ENCODE results near the gene C14orf93. TPM values are rescaled to one million over a fixed set of nuclear protein-coding genes. Genes with fewer than 3 reads are reported as not detected.

Gene C14orf93
- total RNA-seq, 1 donor from 2014 or later = 14.0 TPM

GRCh38 chr14:23052671-23053070 lies 42.7 kb upstream of the C14orf93 start:
- Mint-ChIP-seq H3K27ac (no peak overlapping the region), H3K27me3 (ENCODE audit: low read depth) (no peaks in the 10 kb centered on the region), H3K4me1 (peaks cover 15% of the 10 kb centered on the region), H3K9me3 (no peaks in the 10 kb centered on the region), H3K4me3 (no peak overlapping the region), H3K36me3 (peaks cover 10% of the 10 kb centered on the region)
- TF ChIP-seq CTCF (IDR thresholded peaks at IDR 0.05; ENCODE audit: unreplicated experiment) = no peak
- no peak for DNase-seq (ENCODE audit: low spot score in 2 of 2, unreplicated experiment in 2 of 2)

- H3K36me3 Mint-ChIP-seq = peaks cover 14% of the 10 kb centered on the region
- peaks cover 15% of the 10 kb centered on the region for H3K4me1 Mint-ChIP-seq
- TF ChIP-seq CTCF (IDR thresholded peaks at IDR 0.05; ENCODE audit: unreplicated experiment) = no peak
- no peak overlapping the region for H3K4me3 Mint-ChIP-seq
- H3K9me3 Mint-ChIP-seq = no peaks in the 10 kb centered on the region
- H3K27me3 Mint-ChIP-seq (ENCODE audit: low read depth) = no peaks in the 10 kb centered on the region
- H3K27ac Mint-ChIP-seq = no peak overlapping the region
- DNase-seq (ENCODE audit: low spot score in 2 of 2, unreplicated experiment in 2 of 2) = no peak
Observed at GRCh38 chr14:23052182-23052623, 42.3 kb upstream of the C14orf93 start.

GRCh38 chr14:23051141-23052057 lies 41.5 kb upstream of the C14orf93 start:
- no peak for TF ChIP-seq CTCF (IDR thresholded peaks at IDR 0.05; ENCODE audit: unreplicated experiment)
- Mint-ChIP-seq H3K4me3 (no peak overlapping the region), H3K36me3 (peaks cover 14% of the 10 kb centered on the region), H3K27ac (no peak overlapping the region), H3K4me1 (peaks cover 9% of the 10 kb centered on the region), H3K9me3 (no peaks in the 10 kb centered on the region), H3K27me3 (ENCODE audit: low read depth) (no peaks in the 10 kb centered on the region)
- DNase-seq (ENCODE audit: low spot score in 2 of 2, unreplicated experiment in 2 of 2) = no peak

- no peaks in the 10 kb centered on the region for H3K27me3 Mint-ChIP-seq (ENCODE audit: low read depth)
- peaks cover 12% of the 10 kb centered on the region for H3K36me3 Mint-ChIP-seq
- no peak for TF ChIP-seq CTCF (IDR thresholded peaks at IDR 0.05; ENCODE audit: unreplicated experiment)
- H3K9me3 Mint-ChIP-seq = no peaks in the 10 kb centered on the region
- DNase-seq (ENCODE audit: low spot score in 2 of 2, unreplicated experiment in 2 of 2) = no peak
- no peak overlapping the region for H3K4me3 Mint-ChIP-seq
- H3K27ac Mint-ChIP-seq = no peak overlapping the region
- peaks cover 8% of the 10 kb centered on the region for H3K4me1 Mint-ChIP-seq
Observed at GRCh38 chr14:23049011-23049410, 39.1 kb upstream of the C14orf93 start.

- no peak for DNase-seq (ENCODE audit: low spot score in 2 of 2, unreplicated experiment in 2 of 2)
- H3K4me3 Mint-ChIP-seq = no peak overlapping the region
- H3K27me3 Mint-ChIP-seq (ENCODE audit: low read depth) = no peaks in the 10 kb centered on the region
- H3K36me3 Mint-ChIP-seq = peaks cover 12% of the 10 kb centered on the region
- TF ChIP-seq CTCF (IDR thresholded peaks at IDR 0.05; ENCODE audit: unreplicated experiment) = no peak
- no peaks in the 10 kb centered on the region for H3K9me3 Mint-ChIP-seq
- peaks cover 13% of the 10 kb centered on the region for H3K4me1 Mint-ChIP-seq
- H3K27ac Mint-ChIP-seq = no peak overlapping the region
Observed at GRCh38 chr14:23047751-23048693, 38.1 kb upstream of the C14orf93 start.
